Muscle of back (tissue), 11 donors: ENCODE measurements around the gene TNFRSF1B. TPM values are rescaled to one million over a fixed set of nuclear protein-coding genes. Genes with fewer than 3 reads are reported as not detected.
A peak's percentile ranks its signal among the peaks of the same experiment; 100 is the strongest.

Experiments used
- DNase-seq, 3 donors: peaks; one replicate each; pipeline versions ENCODE4 v3.0.0 to v3.0.0-alpha.2; 2013
- polyA plus RNA-seq, 10 donors: library from polyadenylated mRNA; unstranded; fragments of 120-200 nt; gene quantifications; one replicate each; pipeline ENCODE4 v1.2.1, GENCODE V29; 2013; ENCODE audit not compliant: insufficient read length in 10 of 10

The TNFRSF1B gene
- polyA plus RNA-seq, 10 donors: 10.5 to 18.2 (median 12.4) TPM

DNA sequence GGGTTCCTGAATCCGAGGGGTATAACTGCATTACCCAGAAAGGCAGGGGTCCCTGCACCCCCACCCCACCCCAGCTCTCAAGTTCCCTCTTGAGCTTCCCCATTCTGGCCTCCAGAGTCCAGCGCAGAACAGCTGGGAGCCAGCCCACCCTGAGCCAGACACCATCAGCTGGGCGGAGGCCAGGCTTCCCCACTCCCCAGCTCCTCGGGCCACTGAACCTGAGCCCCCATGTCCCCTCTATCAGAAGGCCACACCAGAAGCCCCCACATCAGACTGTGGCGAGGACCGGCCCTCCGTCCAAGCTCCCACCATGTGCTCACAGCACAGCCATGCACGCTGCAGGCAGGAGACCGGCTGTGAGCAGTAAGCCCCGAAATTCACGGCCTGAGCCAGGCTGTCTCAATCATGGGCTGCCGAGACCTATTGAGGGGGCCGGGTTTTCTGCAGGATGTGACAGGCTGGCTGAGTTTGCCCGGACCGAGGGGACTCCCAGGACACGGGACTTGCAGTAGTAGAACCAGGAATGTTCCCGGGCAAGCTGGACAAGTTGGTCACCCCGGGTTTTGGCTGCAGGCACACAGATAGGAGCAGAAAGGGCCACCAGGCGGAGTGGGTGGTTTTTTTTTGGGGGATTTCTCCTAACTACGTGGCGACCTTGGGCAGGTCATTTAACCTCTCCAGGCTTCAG is 25.5 kb upstream of the TNFRSF1B start:
- DNase-seq: peak in 1 of 3 donors; percentile 49

- no peak for DNase-seq
These were observed 24.5 kb upstream of the TNFRSF1B start for GRCh38 chr1:12142141-12142823.

DNA sequence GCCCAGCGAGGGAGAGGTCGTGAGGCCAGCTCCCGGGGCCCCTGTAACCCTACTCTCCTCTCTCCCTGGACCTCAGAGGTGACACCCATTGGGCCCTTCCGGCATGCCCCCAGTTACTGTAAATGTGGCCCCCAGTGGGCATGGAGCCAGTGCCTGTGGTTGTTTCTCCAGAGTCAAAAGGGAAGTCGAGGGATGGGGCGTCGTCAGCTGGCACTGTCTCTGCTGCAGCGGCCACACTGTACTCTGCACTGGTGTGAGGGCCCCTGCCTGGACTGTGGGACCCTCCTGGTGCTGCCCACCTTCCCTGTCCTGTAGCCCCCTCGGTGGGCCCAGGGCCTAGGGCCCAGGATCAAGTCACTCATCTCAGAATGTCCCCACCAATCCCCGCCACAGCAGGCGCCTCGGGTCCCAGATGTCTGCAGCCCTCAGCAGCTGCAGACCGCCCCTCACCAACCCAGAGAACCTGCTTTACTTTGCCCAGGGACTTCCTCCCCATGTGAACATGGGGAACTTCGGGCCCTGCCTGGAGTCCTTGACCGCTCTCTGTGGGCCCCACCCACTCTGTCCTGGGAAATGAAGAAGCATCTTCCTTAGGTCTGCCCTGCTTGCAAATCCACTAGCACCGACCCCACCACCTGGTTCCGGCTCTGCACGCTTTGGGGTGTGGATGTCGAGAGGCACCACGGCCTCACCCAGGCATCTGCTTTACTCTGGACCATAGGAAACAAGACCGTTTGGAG is 23.7 kb upstream of the TNFRSF1B start:
- DNase-seq: no peak

DNA sequence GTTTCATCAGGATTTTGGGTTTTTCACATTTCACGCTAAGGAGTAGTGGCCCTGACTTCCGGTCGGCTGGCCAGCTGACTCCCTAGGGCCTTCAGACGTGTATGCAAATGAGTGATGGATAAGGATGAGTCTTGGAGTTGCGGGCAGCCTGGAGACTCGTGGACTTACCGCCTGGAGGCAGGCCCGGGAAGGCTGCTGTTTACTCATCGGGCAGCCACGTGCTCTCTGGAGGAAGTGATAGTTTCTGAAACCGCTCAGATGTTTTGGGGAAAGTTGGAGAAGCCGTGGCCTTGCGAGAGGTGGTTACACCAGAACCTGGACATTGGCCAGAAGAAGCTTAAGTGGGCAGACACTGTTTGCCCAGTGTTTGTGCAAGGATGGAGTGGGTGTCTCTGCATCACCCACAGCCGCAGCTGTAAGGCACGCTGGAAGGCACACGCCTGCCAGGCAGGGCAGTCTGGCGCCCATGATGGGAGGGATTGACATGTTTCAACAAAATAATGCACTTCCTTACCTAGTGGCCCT is 23.1 kb upstream of the TNFRSF1B start:
- peak; percentile 44 to 71 (median 58) for DNase-seq

GRCh38 chr1:12144236-12144635 is 22.6 kb upstream of the TNFRSF1B start:
- no peak for DNase-seq

- no peak for DNase-seq
These were observed 21.8 kb upstream of the TNFRSF1B start for GRCh38 chr1:12144969-12145368.

- no peak for DNase-seq
These were observed 21.0 kb upstream of the TNFRSF1B start for GRCh38 chr1:12145616-12146342.

DNA sequence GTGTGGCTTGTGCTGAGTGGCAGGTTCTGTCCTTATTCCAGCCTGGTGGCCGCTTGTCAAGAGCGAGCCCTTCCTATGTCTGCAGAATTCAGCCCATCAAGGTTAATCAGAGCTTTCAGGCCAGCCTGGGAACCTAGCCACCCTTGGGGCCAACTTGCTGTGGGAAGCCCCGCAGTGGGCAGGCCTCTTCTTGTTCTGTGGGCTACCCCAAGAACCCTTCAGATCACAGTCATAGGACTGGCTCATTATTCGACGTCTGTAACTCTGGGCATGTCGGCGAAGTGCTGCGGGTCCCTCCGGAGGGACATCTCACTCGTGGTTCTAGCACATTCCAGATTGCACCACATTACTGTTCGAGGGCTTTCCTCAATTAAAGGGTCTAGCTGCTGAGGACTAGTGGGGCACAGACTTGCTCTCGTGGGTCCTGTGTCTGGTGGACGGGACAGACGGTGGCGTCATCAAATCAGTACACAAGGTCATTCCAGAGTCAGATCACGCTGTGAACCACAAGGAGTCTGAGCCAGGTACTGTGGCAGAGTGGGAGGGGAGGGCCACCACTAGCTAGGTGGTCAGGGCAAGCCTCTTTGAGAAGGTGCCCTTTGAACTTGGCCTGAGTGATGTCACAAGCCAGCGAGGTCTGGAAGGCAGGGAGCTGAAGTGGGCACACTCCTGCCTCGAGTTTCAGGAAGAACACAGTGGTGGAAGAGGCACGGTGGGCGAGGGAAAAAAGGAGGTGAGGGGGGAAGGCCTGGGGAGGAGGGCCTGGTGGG is 20.3 kb upstream of the TNFRSF1B start:
- DNase-seq: no peak

- DNase-seq: no peak
These were observed 19.5 kb upstream of the TNFRSF1B start for GRCh38 chr1:12147201-12147701.

DNA sequence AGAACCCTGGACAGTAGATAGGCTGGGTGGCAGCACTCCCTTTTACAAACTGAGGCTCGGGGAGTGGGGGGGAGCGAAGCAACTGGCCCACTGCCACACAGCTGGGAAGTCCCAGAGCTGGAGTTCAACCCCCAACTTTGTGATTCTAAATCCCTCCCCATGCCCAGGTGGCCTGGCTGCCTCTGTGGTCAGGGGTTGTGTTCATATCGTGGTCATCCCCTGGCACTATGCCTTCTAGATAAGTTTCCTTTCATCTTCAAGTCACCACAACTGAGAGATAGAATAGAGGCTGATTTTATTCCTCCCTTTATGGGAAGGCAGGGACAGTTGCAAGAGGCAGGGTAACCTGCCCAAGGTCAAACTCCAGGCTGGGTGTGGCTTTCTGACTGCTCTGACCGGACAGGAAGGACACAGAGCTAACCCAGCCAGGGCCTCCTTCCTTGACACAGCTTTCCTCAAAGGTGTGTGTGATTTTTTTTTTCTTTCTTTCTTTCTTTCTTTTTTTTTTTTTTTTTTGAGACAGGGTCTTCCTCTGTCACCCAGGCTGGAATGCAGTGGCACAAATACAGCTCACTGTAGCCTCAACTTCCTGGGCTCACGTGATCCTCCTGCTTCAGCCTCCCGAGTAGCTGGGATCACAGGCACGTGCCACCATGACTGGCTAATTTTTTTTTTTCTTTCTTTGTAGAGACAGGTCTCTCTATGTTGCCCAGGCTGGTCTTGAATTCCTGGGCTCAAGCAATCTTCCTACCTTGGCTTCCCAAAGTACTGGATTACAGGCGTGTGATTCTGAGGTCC is 18.4 kb upstream of the TNFRSF1B start:
- no peak for DNase-seq

DNA sequence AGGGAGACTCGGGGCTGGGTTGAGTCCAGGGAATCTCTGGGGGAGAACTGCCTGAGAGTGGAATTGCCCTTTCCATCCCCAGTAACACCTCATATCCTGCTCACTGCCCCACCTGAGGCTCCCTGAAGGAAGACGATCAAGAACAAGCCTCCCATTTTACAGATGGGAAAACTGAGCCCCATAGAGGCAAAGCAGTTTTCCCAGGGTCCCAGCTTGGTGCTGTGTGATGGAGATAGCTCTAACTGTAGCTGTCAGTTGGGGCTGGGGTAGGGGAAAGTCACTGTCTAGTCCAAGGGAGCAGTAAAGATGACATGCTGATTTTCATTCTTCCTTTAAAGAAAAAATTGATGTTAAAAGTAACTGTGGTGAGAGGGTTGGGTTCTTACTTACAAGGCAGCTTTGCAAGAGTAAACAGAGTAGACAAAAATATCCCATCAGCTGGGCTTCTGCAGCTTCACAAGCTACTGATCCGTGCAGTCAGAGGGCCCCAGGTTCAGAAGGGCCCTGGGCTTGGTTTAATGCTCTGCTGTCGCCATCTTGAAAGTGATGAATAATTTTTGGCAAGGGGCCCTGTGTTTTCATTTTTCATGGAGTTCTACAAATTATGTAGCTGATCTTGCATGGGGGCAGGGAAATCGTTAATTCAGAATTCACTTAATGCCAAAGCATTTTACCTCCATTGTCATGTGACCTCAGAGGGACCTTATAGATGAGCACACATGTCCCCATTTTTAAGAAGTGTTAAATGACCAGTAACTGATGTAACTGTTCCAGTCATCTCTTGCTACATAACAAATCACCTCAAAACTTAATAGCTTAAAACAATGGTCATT is 17.6 kb upstream of the TNFRSF1B start:
- DNase-seq: no peak

DNA sequence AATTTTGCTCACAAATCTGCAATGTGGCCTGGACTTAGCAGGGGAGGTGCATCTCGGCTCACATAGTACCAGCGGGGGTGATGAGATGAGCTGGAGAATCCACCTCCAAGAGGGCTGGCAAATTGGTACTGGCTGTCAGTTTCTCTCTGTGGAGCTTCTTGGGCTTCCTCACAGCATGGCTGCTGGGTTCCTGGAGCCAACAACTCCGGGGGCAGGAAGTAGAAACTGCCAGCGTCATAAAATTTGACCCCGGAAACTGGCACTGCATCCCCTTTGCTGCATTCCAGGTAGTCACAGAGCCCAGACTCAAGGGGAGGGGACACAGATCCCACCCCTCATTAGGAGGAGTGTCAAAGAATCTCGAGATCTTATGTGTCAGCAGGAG is 17.0 kb upstream of the TNFRSF1B start:
- DNase-seq: no peak

DNA sequence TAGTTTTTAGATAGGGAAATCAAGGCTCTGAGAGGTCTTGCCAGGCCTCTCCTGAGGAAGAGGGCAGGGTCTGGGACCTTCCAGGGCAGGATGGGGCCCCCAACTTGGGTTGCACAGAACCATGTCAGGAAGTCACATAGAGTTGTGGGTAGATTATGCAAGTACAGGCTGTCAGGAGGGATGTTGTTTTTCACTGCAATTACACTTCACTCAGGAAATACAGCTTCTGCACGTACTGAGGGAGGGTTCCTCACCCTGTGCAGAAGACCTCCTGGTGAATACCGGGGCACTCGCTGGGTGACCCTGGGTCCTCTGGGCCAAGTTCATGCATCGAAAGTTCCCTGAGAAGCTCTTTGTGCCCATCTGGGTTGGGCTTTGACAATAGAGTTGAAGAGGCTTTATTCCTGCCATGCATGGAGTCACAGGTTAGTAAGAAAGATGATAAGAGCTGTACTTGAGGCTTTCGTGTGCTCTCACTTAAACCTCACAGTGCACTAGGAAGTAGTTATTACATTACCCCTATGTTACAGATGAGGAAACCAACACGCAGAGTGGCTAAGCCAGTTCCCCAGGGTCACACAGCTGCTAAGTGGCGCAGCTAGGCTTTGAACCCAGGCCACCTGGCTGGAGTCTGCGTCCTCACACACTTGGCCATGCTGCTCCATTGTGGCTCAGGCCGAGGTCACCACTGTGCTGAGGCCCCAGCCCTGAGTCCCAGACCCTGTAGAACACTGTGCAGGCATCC is 16.2 kb upstream of the TNFRSF1B start:
- DNase-seq: no peak

DNA sequence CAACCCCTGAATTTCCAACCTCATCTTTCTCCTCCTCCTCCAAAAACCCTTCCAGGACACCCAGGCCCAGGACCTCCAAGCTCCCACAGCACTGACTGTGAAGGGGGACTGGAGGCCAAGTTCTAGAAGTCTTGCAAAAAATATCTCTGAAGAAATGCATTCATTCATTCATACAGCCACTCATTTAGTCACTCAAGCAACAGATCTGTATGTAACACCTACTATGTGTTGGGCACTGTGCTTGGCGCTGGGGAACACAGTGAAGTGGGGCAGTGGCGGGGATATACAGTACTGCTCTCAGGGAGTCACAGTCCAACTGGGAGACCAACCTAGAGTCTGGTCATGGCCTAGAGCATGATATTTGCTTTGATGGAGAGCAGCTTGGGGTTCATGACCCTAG is 15.3 kb upstream of the TNFRSF1B start:
- DNase-seq: no peak

DNA sequence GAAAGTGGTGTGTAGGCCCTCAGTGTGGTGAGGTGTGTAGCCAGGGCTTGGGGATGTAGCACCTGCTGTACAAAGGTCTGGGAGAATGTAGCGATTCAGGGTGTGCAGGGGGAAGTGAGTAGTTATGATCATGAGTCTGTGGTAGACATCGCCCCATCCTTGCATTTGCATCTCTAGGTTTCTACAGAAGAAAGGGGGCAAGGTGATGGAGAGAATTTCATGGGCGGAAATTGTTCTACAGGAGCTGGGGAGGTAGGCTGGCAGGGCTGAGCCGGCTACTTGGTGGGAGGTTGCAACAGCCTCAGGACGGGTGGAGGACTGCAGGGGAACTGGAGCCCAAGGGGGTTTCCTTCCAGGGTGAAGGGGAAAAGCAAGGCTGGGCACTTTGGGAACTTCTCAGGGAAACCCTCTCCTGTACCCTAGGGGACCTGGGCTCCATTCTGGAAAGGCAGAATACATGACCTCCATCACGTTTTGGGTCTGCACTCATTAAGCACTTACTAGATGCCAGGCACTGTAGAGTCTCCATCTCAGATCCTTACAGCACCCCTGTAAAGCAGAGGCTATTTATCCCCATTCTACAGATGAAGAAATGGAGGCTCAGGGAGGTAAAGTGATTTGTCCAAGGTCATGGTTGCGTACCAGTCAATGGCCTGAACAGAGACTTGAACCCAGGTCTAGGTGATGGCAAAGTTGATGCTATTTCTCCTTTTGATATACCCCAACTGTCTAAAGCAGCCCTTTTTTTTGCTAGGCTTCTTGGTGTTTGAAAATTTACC is 14.5 kb upstream of the TNFRSF1B start:
- no peak for DNase-seq

GRCh38 chr1:12153181-12153785 is 13.5 kb upstream of the TNFRSF1B start:
- DNase-seq: peak in 2 of 3 donors; percentile 34 to 56

DNA sequence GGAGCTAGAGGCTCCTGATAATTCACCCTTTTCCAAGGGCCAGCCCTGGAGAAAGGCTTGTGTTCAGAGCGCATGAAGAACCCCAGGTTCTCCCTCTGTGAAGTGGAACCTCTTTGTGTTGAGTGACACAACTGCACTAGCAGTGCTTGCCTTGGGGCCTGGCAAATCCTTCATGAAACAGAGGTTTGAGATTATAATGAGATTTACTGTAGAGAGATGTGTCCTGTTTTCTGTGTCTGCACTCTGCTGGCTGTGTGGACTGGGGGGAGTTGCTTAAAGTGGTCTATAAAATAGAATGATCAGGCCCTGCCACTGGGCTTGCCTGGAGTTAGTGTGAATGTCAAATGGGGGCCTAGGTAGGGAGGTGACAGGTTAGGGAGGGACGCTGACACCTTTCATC is 11.5 kb upstream of the TNFRSF1B start:
- DNase-seq: no peak
